HepG2 (cell line): ENCODE measurements around the gene NCKAP1. TPM values are rescaled to one million over a fixed set of nuclear protein-coding genes. Genes with fewer than 3 reads are reported as not detected.

Source experiments
- HDAC2 ChIP-seq: sonication (generic); formaldehyde crosslinking; IDR thresholded peaks from 2 replicates; pipeline ENCODE4 v1.4.0; 2020; ENCODE audit warnings: missing genetic modification reagents
- HOXA5 ChIP-seq: sonication (generic); formaldehyde crosslinking; IDR thresholded peaks from 2 replicates; pipeline ENCODE4 v1.4.0; 2020; ENCODE audit warnings: missing genetic modification reagents
- KDM3A ChIP-seq: IDR thresholded peaks from 2 replicates; pipeline ENCODE4 v1.6.1; 2018; ENCODE audit warnings: low read depth, missing compliant biosample characterization
- MED8 ChIP-seq: sonication (generic); formaldehyde crosslinking; IDR thresholded peaks from 2 replicates; pipeline ENCODE4 v1.8.1; 2023; ENCODE audit warnings: mild to moderate bottlenecking, missing genetic modification reagents; ENCODE audit not compliant: insufficient replicate concordance
- MXI1 ChIP-seq: IDR thresholded peaks from 3 replicates; pipeline ENCODE4 v1.6.1; 2012; ENCODE audit warnings: low read depth, low read length, inconsistent platforms, borderline replicate concordance
- MYPOP ChIP-seq: sonication (generic); formaldehyde crosslinking; IDR thresholded peaks from 2 replicates; pipeline ENCODE4 v1.8.1; 2023; ENCODE audit warnings: mild to moderate bottlenecking, moderate library complexity, missing genetic modification reagents
- NFE2 ChIP-seq: sonication (generic); formaldehyde crosslinking; IDR thresholded peaks from 2 replicates; pipeline ENCODE4 v1.4.0; 2020; ENCODE audit warnings: missing genetic modification reagents
- NFYC ChIP-seq: IDR thresholded peaks from 2 replicates; pipeline ENCODE4 v1.6.1; 2016; ENCODE audit warnings: missing genetic modification reagents, missing compliant biosample characterization
- POLR2A ChIP-seq, 2 experiments: IDR thresholded peaks; 2 replicates each; pipeline ENCODE4 v1.6.1; 2011; ENCODE audit warnings: low read depth in 2 of 2, low read length in 2 of 2, mild to moderate bottlenecking in 1 of 2, moderate library complexity in 1 of 2; ENCODE audit not compliant: insufficient read depth in 1 of 2
- PPARG ChIP-seq: conservative IDR thresholded peaks from 2 replicates; pipeline ENCODE4 v1.6.1; 2016; ENCODE audit warnings: missing biosample characterization, missing genetic modification reagents
- RBAK ChIP-seq: sonication (generic); formaldehyde crosslinking; IDR thresholded peaks from 2 replicates; pipeline ENCODE4 v1.5.1; 2020; ENCODE audit warnings: mild to moderate bottlenecking, missing genetic modification reagents
- SATB2 ChIP-seq: sonication (generic); formaldehyde crosslinking; IDR thresholded peaks from 2 replicates; pipeline ENCODE4 v1.5.0; 2020; ENCODE audit warnings: missing genetic modification reagents
- SIN3A ChIP-seq: IDR thresholded peaks from 2 replicates; pipeline ENCODE4 v1.6.1; 2011; ENCODE audit warnings: low read depth, mild to moderate bottlenecking, control low read depth, low read length, borderline replicate concordance
- ZNF138 ChIP-seq: sonication (generic); formaldehyde crosslinking; IDR thresholded peaks from 2 replicates; pipeline ENCODE4 v1.5.0; 2020; ENCODE audit warnings: mild to moderate bottlenecking, low read depth, missing genetic modification reagents
- ZNF264 ChIP-seq: sonication (generic); formaldehyde crosslinking; IDR thresholded peaks from 2 replicates; pipeline ENCODE4 v1.4.0; 2020; ENCODE audit warnings: missing genetic modification reagents
- ZNF670 ChIP-seq: sonication (generic); formaldehyde crosslinking; IDR thresholded peaks from 2 replicates; pipeline ENCODE4 v1.8.0; 2022; ENCODE audit warnings: mild to moderate bottlenecking, missing genetic modification reagents, borderline replicate concordance
- ZNF691 ChIP-seq: sonication (generic); formaldehyde crosslinking; IDR thresholded peaks from 2 replicates; pipeline ENCODE4 v1.4.0; 2020; ENCODE audit warnings: missing genetic modification reagents, low read depth, mild to moderate bottlenecking, borderline replicate concordance
- ZNF724P ChIP-seq: sonication (generic); formaldehyde crosslinking; IDR thresholded peaks from 2 replicates; pipeline ENCODE4 v1.8.0; 2022; ENCODE audit warnings: missing genetic modification reagents, borderline replicate concordance
- polyA plus RNA-seq, 8 experiments: library from polyadenylated mRNA; depleted of rRNA in 3 of 8; stranded (reverse) in 7 of 8; unstranded in 1 of 8; fragments of >200 nt; fragmentation: Illumina TruSeq in 4 of 8; extraction: Trizol in 4 of 8; gene quantifications; 2 replicates each; pipeline versions ENCODE4 v1.2.1 to v1.2.3, GENCODE V29; 2011 to 2016; ENCODE audit warnings: low read depth in 4 of 8, missing spikeins in 1 of 8, mixed read lengths in 1 of 8; ENCODE audit not compliant: insufficient read depth in 1 of 8
- total RNA-seq, 5 experiments: library from RNA; depleted of rRNA; stranded (reverse); fragments of >200 nt; fragmentation: Illumina TruSeq; extraction: Trizol; gene quantifications; 2 replicates each; pipeline ENCODE4 v1.2.3, GENCODE V29; 2016; ENCODE audit warnings: low read depth in 1 of 5
- TF ChIP-seq, protein P1 (sequence below): sonication (generic); formaldehyde crosslinking; IDR thresholded peaks from 2 replicates; pipeline ENCODE4 v1.5.1; 2020; ENCODE audit warnings: mild to moderate bottlenecking, missing genetic modification reagents
- TF ChIP-seq, protein P2 (sequence below): sonication (generic); formaldehyde crosslinking; IDR thresholded peaks from 2 replicates; pipeline ENCODE4 v1.9.0; 2022; ENCODE audit warnings: low read depth, missing genetic modification reagents
- TF ChIP-seq, protein P3 (sequence below): sonication (generic); formaldehyde crosslinking; conservative IDR thresholded peaks from 2 replicates; pipeline ENCODE4 v1.8.0; 2022; ENCODE audit warnings: mild to moderate bottlenecking, moderate library complexity, missing genetic modification reagents

The NCKAP1 gene
- total and polyA plus RNA-seq, 2 of the 13 experiments (the other 11 are each of a cell fraction or from before 2014, with no cell fraction given): 72.1 to 96.3 TPM

DNA sequence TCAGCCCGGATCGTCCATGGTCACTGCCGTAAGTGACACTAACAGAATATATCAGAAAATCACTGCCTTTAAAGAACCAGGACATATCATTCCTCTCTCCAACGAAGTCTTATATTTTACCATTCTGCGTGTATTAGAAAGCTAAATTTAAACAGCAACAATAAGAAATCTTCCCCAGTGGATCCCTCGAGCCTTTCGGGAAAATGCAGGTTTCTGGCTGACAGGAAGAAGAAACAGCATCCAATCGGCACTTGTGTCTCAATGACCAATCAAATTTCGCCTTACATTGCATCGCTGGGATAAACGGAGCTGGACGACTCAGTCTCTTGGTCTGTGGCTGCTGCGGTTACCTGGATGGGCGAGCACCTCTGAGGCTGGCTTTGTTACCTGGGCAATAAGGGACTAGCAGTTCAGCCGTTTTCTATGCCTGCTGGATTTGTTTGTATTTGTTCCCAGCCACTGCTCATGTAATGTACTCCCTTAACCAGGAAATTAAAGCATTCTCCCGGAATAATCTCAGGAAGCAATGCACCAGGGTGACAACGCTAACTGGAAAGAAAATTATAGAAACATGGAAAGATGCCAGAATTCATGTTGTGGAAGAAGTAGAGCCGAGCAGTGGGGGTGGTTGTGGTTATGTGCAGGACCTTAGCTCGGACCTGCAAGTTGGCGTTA is 40.3 kb upstream of the NCKAP1 start, which contains the start of gene DUSP19 (continued):
- TF ChIP-seq, protein P1, sequence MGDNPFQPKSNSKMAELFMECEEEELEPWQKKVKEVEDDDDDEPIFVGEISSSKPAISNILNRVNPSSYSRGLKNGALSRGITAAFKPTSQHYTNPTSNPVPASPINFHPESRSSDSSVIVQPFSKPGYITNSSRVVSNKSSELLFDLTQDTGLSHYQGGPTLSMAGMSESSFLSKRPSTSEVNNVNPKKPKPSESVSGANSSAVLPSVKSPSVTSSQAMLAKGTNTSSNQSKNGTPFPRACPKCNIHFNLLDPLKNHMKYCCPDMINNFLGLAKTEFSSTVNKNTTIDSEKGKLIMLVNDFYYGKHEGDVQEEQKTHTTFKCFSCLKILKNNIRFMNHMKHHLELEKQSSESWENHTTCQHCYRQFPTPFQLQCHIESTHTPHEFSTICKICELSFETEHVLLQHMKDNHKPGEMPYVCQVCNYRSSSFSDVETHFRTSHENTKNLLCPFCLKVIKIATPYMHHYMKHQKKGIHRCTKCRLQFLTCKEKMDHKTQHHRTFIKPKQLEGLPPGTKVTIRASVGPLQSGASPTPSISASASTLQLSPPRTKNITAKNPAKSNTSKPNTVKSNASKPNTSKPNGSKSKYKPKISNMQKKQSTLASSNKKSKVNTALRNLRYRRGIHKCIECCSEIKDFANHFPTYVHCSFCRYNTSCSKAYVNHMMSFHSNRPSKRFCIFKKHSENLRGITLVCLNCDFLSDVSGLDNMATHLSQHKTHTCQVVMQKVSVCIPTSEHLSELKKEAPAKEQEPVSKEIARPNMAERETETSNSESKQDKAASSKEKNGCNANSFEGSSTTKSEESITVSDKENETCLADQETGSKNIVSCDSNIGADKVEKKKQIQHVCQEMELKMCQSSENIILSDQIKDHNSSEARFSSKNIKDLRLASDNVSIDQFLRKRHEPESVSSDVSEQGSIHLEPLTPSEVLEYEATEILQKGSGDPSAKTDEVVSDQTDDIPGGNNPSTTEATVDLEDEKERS (CRISPR knock-in tag): 0 out of 2 replicates have a peak, but pooled peaks have one; percentile 39
- TF ChIP-seq RBAK (CRISPR knock-in tag) (0 out of 2 replicates have a peak, but pooled peaks have one; percentile 55), HOXA5 (0 out of 2 replicates have a peak, but pooled peaks have one; percentile 42), MXI1 (no peak), PPARG (peak; percentile 20; the same call in 1 of the 2 replicates), ZNF264 (CRISPR knock-in tag) (peak; percentile 60; the same call in 1 of the 2 replicates), KDM3A (CRISPR knock-in tag) (0 out of 2 replicates have a peak, but pooled peaks have one; percentile 14), MYPOP (CRISPR knock-in tag) (peak; percentile 68), MED8 (CRISPR knock-in tag) (peak; percentile 63), POLR2A (IDR thresholded peaks at IDR 0.05; ENCODE audit: insufficient read depth in 1 of 2, low read depth in 2 of 2, low read length in 2 of 2) (peak; percentile 82 to 98), ZNF691 (peak; percentile 40; the same call in 1 of the 2 replicates), ZNF138 (CRISPR knock-in tag) (0 out of 2 replicates have a peak, but pooled peaks have one; percentile 14), ZNF724P (0 out of 2 replicates have a peak, but pooled peaks have one; percentile 39), SATB2 (CRISPR knock-in tag) (peak; percentile 38; the same call in 1 of the 2 replicates), NFYC (CRISPR knock-in tag) (peak; percentile 96), ZNF670 (CRISPR knock-in tag) (no peak), NFE2 (CRISPR knock-in tag) (no peak), SIN3A (peak; percentile 53; the same call in 1 of the 2 replicates), HDAC2 (CRISPR knock-in tag) (peak; percentile 11; the same call in 1 of the 2 replicates)
- TF ChIP-seq, protein P2, sequence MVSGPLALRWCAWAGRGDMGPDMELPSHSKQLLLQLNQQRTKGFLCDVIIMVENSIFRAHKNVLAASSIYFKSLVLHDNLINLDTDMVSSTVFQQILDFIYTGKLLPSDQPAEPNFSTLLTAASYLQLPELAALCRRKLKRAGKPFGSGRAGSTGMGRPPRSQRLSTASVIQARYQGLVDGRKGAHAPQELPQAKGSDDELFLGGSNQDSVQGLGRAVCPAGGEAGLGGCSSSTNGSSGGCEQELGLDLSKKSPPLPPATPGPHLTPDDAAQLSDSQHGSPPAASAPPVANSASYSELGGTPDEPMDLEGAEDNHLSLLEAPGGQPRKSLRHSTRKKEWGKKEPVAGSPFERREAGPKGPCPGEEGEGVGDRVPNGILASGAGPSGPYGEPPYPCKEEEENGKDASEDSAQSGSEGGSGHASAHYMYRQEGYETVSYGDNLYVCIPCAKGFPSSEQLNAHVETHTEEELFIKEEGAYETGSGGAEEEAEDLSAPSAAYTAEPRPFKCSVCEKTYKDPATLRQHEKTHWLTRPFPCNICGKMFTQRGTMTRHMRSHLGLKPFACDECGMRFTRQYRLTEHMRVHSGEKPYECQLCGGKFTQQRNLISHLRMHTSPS: no peak
- TF ChIP-seq, protein P3, sequence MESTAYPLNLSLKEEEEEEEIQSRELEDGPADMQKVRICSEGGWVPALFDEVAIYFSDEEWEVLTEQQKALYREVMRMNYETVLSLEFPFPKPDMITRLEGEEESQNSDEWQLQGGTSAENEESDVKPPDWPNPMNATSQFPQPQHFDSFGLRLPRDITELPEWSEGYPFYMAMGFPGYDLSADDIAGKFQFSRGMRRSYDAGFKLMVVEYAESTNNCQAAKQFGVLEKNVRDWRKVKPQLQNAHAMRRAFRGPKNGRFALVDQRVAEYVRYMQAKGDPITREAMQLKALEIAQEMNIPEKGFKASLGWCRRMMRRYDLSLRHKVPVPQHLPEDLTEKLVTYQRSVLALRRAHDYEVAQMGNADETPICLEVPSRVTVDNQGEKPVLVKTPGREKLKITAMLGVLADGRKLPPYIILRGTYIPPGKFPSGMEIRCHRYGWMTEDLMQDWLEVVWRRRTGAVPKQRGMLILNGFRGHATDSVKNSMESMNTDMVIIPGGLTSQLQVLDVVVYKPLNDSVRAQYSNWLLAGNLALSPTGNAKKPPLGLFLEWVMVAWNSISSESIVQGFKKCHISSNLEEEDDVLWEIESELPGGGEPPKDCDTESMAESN (CRISPR knock-in tag): peak; percentile 84
